ENCODE measurements around the gene LPCAT4. TPM values are rescaled to one million over a fixed set of nuclear protein-coding genes. Genes with fewer than 3 reads are reported as not detected.

Gene LPCAT4
- total RNA-seq, 2 donors from 2014 or later = 13.5 to 16.5 TPM

DNA sequence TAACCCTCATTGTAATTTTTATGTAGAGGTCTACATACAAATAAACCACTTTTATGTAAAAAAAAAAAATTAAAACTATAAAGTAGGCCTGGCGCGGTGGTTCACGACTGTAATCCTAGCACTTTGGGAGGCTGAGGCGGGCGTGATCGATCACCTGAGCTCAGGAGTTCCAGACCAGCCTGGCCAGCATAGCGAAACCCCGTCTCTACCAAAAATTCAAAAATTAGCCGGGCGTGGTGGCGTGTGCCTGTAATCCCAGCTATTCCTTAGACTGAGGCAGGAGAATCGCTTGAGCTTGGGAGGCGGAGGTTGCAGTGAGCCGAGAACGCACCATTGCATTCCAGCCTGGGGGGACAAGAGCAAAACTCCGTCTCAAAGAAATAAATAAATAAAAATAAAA lies 28.6 kb downstream of the LPCAT4 start:
- intact Hi-C loops (cut with DNase I) = loop anchor here (10.0 kb wide), 1 partner anchor 114 kb away; the partner anchor contains the start of gene EMC4
- Histone ChIP-seq H3K4me1 (peaks cover 28% of the 10 kb centered on the region), H3K4me3 (no peak overlapping the region), H3K9me3 (no peaks in the 10 kb centered on the region), H3K27me3 (no peaks in the 10 kb centered on the region), H3K27ac (peak overlapping the region in 3 of 4 donors; percentile 83 to 91 (median 89)), H3K36me3 (replicated peaks in 1 of 2; ENCODE audit: insufficient read depth in 1 of 2, low read depth in 2 of 2) (no peaks in the 10 kb centered on the region)
- ATAC-seq (no peak), DNase-seq (no peak)
- 64 to 65% methylated on average over 16 of the region's 16 CpGs for WGBS, 2 donors
- TF ChIP-seq, protein P1, sequence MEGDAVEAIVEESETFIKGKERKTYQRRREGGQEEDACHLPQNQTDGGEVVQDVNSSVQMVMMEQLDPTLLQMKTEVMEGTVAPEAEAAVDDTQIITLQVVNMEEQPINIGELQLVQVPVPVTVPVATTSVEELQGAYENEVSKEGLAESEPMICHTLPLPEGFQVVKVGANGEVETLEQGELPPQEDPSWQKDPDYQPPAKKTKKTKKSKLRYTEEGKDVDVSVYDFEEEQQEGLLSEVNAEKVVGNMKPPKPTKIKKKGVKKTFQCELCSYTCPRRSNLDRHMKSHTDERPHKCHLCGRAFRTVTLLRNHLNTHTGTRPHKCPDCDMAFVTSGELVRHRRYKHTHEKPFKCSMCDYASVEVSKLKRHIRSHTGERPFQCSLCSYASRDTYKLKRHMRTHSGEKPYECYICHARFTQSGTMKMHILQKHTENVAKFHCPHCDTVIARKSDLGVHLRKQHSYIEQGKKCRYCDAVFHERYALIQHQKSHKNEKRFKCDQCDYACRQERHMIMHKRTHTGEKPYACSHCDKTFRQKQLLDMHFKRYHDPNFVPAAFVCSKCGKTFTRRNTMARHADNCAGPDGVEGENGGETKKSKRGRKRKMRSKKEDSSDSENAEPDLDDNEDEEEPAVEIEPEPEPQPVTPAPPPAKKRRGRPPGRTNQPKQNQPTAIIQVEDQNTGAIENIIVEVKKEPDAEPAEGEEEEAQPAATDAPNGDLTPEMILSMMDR (IDR thresholded peaks at IDR 0.05) = no peak
- no peak for TF ChIP-seq POLR2A (IDR thresholded peaks at IDR 0.05)

DNA sequence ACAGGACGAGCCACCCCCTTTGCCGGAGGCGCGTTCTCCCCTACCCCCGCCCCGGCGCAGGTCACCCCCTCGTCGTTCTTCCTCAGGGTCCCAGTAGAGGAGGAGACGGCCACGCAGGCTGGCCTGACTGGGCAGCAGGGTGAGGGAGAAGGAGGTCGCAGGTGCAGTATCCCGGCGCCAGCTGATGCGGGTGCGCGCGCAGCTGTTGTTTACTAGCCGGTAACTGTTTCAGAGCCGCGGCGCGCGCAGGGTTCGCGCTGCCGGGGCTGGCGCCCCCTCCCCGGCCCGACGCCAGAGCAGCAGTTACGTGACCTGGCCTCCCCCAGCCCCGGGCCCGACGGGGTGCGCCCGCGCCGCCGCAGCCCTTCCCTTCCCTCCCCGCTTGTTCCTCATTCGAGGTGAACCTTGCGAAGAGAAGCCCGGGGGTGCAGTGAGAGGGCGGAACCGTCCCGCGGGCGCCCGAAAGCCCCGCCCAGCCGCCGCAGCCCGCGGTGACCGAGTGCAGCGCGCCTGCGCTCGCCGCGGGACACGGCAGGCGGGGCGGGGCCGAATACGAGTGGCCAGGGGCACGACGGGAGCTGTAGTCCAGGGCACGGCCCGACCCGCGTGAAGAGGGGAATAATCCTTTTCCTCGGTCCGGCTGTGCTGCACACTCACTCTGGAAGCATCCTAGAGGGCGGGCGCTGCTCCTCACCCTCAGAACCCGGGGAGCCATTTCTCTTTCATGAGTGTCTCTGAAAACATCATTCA lies 29.3 kb downstream of the LPCAT4 start, which contains the start of gene SLC12A6:
SLC12A6 (minus strand) TSS at position 225 of the 750 bp plus-strand sequence. CDS start 1,101 bp downstream, outside the sequence.
- intact Hi-C loops (cut with DNase I) = loop anchor here (10.0 kb wide), 1 partner anchor 113 kb away; the partner anchor contains the start of gene EMC4
- TF ChIP-seq, protein P1 (IDR thresholded peaks at IDR 0.05) = peak in 1 of 7 experiments; percentile 12
- peak; percentile 29 to 71 (median 50) for TF ChIP-seq POLR2A (IDR thresholded peaks at IDR 0.05)
- peak; percentile 89 to 96 (median 92) for DNase-seq
- peaks cover 25% of the 10 kb centered on the region for H3K4me1 ChIP-seq
- H3K36me3 ChIP-seq (replicated peaks in 1 of 2; ENCODE audit: insufficient read depth in 1 of 2, low read depth in 2 of 2) = no peaks in the 10 kb centered on the region
- H3K27ac ChIP-seq = peak within 1 kb of the TSS; percentile 79 to 91 (median 86)
- ATAC-seq = peak; percentile 95
- peak within 1 kb of the TSS; percentile 58 to 93 for H3K4me3 ChIP-seq
- H3K27me3 ChIP-seq = no peaks in the 10 kb centered on the region
- WGBS, 2 donors = 0% methylated on average over 7 to 78 of the region's 78 CpGs
- H3K9me3 ChIP-seq = no peaks in the 10 kb centered on the region

DNA sequence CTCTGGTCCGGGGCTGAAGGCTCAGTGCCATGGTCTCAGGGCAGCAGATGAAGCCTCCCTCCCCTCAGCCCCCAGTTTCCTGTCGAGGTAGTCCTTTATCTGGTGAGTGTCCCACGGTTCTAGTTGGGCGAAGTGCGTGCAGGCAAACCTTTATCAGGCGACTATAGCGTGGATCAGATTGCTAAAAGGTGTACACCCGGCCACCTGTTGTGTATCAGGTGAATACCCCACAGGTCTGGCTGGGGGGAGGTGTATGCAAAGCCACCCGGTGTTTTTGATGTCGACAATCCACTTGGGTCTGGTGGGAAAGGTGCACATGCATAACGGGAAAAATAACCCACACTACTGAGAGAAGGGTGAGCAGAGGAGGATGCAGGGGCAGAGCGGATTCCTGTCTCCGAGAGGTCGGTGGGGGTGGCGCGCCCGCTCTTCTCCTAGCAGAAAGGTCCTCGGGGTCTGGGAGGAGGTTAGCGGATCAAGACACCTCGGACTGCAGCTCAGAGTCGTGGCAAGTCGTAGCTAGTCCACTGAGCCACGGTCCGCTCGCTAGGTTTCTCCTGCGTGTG lies 29.9 kb downstream of the LPCAT4 start:
- Histone ChIP-seq H3K27ac (peak overlapping the region; percentile 79 to 91 (median 86)), H3K9me3 (no peaks in the 10 kb centered on the region), H3K36me3 (replicated peaks in 1 of 2; ENCODE audit: insufficient read depth in 1 of 2, low read depth in 2 of 2) (no peaks in the 10 kb centered on the region), H3K27me3 (no peaks in the 10 kb centered on the region), H3K4me1 (peaks cover 22% of the 10 kb centered on the region), H3K4me3 (peak overlapping the region; percentile 58 to 93)
- DNase-seq (peak in 2 of 4 donors; percentile 22 to 34), ATAC-seq (peak; percentile 17)
- WGBS, 2 donors = 1% methylated on average over 11 to 26 of the region's 26 CpGs
- intact Hi-C loops (cut with DNase I) = loop anchor here (10.0 kb wide), 1 partner anchor 112 kb away; the partner anchor contains the start of gene EMC4
- no peak for TF ChIP-seq POLR2A (IDR thresholded peaks at IDR 0.05)
- TF ChIP-seq, protein P1 (IDR thresholded peaks at IDR 0.05) = no peak

DNA sequence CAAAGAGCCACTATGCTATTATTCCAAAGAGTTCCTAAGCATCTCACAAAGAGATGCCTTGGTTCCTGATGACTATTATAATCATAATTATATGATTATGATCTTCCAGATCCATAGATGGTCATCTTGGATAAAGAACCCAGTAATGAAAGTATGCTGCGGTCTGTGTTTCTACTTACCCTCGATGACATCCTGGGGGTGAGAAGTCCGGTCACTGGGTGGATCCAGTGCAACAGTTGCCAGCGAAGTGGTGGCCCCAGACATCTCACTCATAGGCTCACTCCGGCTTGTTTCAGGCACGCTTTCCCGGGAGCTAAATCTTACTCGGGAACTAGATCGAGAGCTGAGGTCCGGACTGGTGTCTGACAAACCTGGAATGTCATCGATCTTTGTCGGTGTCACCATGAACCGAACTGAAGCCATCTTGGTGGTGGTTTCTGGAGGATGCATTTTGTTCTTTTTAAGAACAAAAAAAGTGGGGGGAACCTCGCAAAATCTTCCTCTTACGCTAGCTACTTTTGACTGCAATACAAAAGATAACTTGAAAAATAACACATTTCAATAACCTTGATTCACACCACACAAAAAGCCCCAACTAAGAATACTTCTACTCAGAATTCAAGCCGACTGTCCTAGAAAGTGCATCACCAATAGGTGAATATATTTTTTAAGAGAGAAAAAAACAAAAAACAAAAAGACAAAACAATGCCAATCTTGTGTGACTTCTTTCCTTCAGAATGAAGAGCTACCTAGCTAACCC lies 30.6 kb downstream of the LPCAT4 start:
- 72% methylated on average over 16 of the region's 16 CpGs for WGBS, 2 donors
- no peaks in the 10 kb centered on the region for H3K36me3 ChIP-seq (replicated peaks in 1 of 2; ENCODE audit: insufficient read depth in 1 of 2, low read depth in 2 of 2)
- DNase-seq = no peak
- H3K4me3 ChIP-seq = no peak overlapping the region
- intact Hi-C loops (cut with DNase I) = loop anchor here (10.0 kb wide), 1 partner anchor 112 kb away; the partner anchor contains the start of gene EMC4
- H3K27ac ChIP-seq = peak overlapping the region in 1 of 4 donors; percentile 89
- H3K27me3 ChIP-seq = no peaks in the 10 kb centered on the region
- peaks cover 16% of the 10 kb centered on the region for H3K4me1 ChIP-seq
- TF ChIP-seq POLR2A (IDR thresholded peaks at IDR 0.05) = no peak
- TF ChIP-seq, protein P1 (IDR thresholded peaks at IDR 0.05) = no peak
- no peak for ATAC-seq
- H3K9me3 ChIP-seq = no peaks in the 10 kb centered on the region
